OCI-LY3 (cell line): ENCODE results near the gene C19orf73.
A peak's percentile ranks its signal among the peaks of the same experiment; 100 is the strongest.

Source experiments
- CTCF ChIP-seq: fragments of 200-600, 300-600 bp; sonication (generic); IDR thresholded peaks from 2 replicates; pipeline ENCODE4 v1.5.1; 2014; ENCODE audit warnings: antibody characterized with exemption, low read length, low read depth
- EZH2phosphoT487 ChIP-seq: fragments of 200-600 bp; shearing (Covaris generic); IDR thresholded peaks from 2 replicates; pipeline ENCODE4 v1.6.1; 2018; ENCODE audit warnings: antibody characterized with exemption, mixed run types, low read depth

GRCh38 chr19:49145573-49146407 is 26.8 kb upstream of the C19orf73 start:
- TF ChIP-seq CTCF (peak; percentile 96), EZH2phosphoT487 (no peak)
